HG02798 (cell line): ENCODE data around the gene ANKRD13A.

Experiments
- ATAC-seq: cut with Tn5 transposase; IDR thresholded peaks from one replicate; pipeline ENCODE4 v1.9.1; 2021; ENCODE audit warnings: mild to moderate bottlenecking; ENCODE audit not compliant: unreplicated experiment, poor library complexity

ANKRD13A gene

GRCh38 chr12:109998904-109999648, at the start of gene ANKRD13A:
Gene ANKRD13A, plus strand, starts transcription at chr12:109999430. Its CDS starts 259 bp downstream, at chr12:109999689.
- peak; percentile 55 for ATAC-seq

DNA sequence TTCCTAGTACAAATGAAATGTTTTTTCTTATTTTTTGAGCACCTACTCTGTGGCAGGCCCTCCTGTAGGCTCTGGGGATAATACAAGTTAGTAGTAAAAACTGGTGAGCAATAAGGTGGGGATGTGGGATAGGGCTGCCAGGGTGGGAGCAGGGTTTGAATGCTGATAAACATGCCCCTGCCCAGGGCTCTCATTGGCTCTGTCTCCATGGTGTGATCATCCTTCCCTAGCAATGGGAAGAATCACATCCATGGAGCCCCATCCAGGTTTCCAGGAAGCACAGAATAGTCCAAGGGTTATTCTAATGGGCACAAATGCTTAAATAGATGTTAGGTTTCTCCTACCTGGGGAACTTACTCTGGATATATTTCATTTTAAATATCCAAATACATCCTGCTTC, 48.6 kb upstream of the ANKRD13A start:
- ATAC-seq = no peak

DNA sequence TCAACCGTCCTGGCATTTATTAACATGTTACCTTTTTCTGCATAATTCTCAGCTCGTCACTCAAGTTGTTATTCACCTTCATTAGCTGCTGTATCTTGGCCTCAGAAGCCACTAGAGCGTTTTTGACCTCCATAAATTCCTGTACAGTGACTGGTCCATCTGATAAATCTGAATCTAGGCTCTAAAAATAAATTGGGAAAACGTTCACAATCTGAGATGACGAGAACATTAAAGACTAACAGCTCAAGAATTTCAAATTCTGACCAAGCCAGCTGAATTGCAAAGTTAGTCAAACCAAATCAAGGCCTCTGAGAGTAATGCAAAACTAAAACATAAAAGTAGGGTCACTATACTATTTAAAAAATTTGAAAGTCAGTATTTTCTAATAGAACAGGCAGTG, 48.1 kb upstream of the ANKRD13A start:
- ATAC-seq = no peak

GRCh38 chr12:109951751-109952150, 47.5 kb upstream of the ANKRD13A start:
- no peak for ATAC-seq

- no peak for ATAC-seq
Observed at GRCh38 chr12:109952160-109952858, 46.9 kb upstream of the ANKRD13A start.

DNA sequence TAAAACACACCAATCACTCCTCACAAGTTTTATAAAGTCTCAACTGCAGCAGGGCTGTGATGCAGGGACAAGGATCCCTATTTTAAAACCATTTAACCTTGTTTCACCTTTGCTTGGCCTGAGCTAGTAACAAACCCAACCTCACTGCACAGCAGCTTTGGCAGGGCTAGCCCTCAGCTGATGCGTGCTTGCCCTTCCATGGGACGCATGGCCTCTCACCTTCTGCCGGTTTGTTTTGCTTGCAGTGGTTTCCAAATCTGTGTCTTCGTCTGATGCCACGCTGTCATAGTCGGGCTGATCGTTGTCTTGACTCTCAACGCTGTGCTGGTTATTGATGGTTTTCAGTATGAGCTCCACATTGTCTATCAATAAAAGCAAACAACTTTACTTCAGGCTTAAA, 46.4 kb upstream of the ANKRD13A start:
- no peak for ATAC-seq

DNA sequence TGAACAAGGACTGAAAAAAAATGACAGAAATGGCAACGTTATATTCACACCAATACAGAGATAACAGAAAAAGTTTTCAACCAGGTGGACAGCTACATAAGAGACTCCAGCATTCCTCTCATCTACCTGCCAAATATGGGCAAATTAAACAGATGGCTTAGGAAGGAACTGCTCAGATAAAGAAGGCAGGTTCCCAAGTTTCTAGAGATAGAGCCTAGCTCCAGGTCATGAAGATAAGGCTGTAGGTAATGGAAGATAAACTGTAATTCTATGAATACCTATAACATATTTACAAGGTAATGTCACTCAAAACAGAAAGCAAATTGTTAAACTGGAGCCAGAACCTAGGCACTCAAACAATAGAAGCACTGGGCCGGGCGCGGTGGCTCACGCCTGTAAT, 45.6 kb upstream of the ANKRD13A start:
- no peak for ATAC-seq

DNA sequence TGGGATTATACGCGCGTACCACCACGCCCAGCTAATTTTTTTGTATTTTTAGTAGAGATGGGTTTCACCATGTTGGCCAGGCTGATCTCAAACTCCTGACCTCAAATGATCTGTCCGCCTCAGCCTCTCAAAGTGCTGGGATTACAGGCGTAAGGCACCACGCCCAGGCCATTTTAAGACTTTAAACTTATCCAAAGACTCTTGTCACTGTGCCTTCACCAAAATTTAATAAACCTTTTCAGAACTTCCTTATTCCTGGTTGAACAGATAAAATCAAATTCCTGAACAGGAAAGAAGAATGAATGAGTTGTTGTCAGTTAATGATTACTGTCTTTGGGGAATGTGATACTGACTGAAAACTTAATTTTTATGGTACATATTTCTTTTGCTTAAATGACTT, 40.9 kb upstream of the ANKRD13A start:
- ATAC-seq = no peak

GRCh38 chr12:109959411-109960093, 39.7 kb upstream of the ANKRD13A start:
- ATAC-seq = no peak

DNA sequence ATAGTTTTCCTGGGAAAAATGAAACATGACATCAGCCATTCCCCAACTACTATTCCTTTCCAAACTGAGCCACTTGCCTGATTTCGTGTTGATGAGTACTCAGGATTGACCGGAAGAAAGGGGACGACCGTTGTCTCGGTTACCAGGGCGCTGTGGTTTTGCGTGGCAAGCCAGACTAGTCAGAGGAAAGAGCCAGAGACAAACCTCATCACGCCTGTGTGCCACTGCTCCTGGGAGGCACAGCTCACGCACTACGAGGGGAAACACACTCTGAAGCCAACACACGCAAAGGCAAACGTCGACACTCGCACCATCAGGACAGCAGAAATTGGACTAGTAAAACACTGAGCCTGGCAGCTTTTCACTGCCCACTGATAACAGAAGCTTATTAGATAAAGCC, 38.0 kb upstream of the ANKRD13A start:
- no peak for ATAC-seq

DNA sequence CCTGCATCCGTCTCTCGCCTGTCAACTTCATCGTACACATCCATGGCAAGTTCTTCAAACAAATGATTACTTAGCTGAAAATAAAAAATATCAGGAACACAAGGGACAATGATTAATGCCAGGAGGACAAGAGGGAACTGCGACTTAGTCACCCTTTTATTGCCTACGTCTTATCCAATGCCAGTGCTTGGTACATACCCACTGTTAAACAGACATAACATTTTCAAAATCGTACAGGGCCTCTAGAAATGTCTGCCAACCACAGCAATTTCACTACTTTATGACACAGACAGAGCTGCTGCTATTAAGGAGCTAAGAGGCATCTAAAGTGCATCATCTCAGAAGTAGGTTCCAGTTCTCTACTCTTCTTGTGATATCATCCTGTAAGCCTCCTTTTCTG, 37.6 kb upstream of the ANKRD13A start:
- ATAC-seq = no peak

GRCh38 chr12:109962398-109962797, 36.8 kb upstream of the ANKRD13A start:
- ATAC-seq = no peak

- no peak for ATAC-seq
Observed at GRCh38 chr12:109963330-109963729, 35.9 kb upstream of the ANKRD13A start.

DNA sequence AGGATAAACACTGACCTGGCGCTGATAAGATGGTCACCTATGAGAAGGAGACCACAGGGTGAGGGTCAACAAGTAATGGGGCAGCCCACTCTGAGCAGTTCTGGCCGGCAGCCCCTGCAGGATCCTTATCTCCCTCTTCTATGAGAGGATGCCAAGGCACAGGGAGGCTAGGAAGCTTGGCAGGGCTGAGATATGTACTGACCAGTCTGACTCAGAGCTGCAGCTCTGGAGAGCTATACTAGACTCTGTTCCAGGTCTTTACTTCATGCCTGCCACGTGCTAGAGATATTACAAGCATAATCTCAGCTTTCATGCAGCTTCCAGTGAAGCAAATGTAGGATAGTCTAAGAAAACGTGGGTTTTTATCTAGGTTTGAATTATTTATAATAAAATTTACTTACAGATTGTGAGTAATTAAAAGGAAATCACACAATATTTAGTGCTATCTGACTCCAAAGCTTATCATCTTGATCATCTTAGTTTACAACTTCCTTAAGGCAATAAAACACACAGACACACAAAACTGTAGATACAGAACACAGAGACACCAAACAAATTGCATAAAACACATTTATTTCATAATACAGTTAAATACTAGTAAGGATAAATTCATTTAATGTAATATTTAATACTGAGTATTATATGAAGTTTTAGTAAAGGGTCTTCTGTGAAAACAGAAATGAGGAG, 35.3 kb upstream of the ANKRD13A start:
- no peak for ATAC-seq

DNA sequence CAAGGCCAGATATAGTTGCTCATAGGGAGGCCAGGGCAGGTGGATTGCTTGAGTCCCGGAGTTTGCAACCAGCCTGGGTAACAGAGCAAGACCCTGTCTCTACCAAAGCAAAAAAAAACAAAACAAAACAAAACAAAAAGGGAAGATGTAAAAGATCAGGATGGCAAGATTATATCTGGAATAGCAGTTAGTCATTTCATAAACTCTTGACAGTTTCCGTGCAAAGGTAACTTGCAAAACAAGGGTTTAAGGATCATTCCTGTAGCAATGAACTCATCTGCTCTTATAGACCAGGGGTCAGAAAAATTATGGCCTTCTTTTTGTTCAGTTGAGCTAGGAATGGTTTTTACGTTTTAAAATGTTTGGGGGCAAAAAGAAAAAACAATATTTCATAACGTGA, 32.7 kb upstream of the ANKRD13A start:
- ATAC-seq = no peak

GRCh38 chr12:109967383-109968031, 31.7 kb upstream of the ANKRD13A start:
- ATAC-seq = no peak

DNA sequence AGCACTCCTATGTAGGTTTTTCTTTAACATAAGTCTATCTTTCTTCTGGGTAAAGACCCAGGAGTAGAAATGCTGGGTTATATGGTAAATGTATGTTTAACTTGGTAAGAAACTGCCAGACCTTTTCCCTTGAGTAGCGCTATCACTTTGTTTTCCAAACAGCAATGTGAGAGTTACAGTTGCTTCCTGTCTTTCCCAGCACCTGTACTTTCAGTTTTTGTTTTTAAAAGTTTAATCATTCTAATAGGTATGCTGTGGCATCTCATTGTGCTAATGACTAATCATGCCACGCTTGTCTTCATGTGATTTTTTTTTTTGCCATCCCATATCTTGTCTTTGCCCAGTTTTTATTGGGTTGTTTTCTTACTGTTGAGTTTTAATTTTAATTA, 31.2 kb upstream of the ANKRD13A start:
- no peak for ATAC-seq

- ATAC-seq = no peak
Observed at GRCh38 chr12:109968801-109969200, 30.4 kb upstream of the ANKRD13A start.

DNA sequence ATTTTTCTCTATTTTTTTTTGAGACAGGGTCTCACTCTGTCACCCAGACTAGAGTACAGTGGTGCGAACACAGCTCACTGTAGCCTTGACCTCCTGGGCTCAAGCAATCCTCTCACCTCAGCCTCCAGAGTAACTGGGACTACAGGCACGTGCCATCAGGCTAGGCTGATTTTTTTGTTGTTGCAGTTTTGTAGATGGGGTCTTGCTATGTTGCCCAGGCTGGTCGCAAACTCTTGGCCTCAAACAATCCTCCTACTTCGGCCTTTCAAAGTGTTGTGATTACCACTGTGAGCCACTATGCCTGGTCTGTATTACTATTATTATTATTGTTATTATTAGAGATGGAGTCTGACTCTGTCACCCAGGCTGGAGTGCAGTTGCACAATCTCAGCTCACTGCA, 26.4 kb upstream of the ANKRD13A start:
- no peak for ATAC-seq

- ATAC-seq = no peak
Observed at GRCh38 chr12:109981311-109981710, 17.9 kb upstream of the ANKRD13A start.
